Smooth muscle cell (in vitro differentiated cells): Measurements from ENCODE around the gene GRAMD1A. TPM values are rescaled to one million over a fixed set of nuclear protein-coding genes. Genes with fewer than 3 reads are reported as not detected.

Experiments used
- DNase-seq: peaks from one replicate; lab custom pipeline; 2025; ENCODE audit not compliant: unreplicated experiment; lab: John Stamatoyannopoulos, UW
- H2AFZ ChIP-seq: fragments of 200-600 bp; sonication (generic); 2 replicates; pipeline ENCODE4 v1.6.0; 2016; ENCODE audit warnings: antibody characterized with exemption, low read depth, mild to moderate bottlenecking
- H3F3A ChIP-seq: fragments of 200-600 bp; sonication (generic); 2 replicates; pipeline ENCODE4 v1.6.0; 2017; ENCODE audit warnings: antibody characterized with exemption, low read depth
- H3K27ac ChIP-seq: fragments of 200-600 bp; sonication (generic); 2 replicates; pipeline ENCODE4 v1.5.1; 2016; ENCODE audit warnings: low read depth, mild to moderate bottlenecking
- H3K27me3 ChIP-seq: fragments of 200-600 bp; sonication (generic); 2 replicates; pipeline ENCODE4 v1.6.1; 2016; ENCODE audit warnings: low read depth, mild to moderate bottlenecking
- H3K36me3 ChIP-seq: fragments of 200-600 bp; sonication (generic); 2 replicates; pipeline ENCODE4 v1.5.1; 2016; ENCODE audit warnings: low read depth
- H3K4me1 ChIP-seq: fragments of 200-600 bp; sonication (generic); 2 replicates; pipeline ENCODE4 v1.5.1; 2016; ENCODE audit warnings: low read depth
- H3K4me2 ChIP-seq: fragments of 200-600 bp; sonication (generic); 2 replicates; pipeline ENCODE4 v1.6.0; 2016; ENCODE audit warnings: mild to moderate bottlenecking
- H3K4me3 ChIP-seq: fragments of 200-600 bp; sonication (generic); 2 replicates; pipeline ENCODE4 v1.5.1; 2016; ENCODE audit warnings: mild to moderate bottlenecking
- H3K79me2 ChIP-seq: fragments of 200-600 bp; sonication (generic); 2 replicates; pipeline ENCODE4 v1.6.0; 2016; ENCODE audit warnings: low read depth, mild to moderate bottlenecking
- H3K9ac ChIP-seq: fragments of 200-600 bp; sonication (generic); 2 replicates; pipeline ENCODE4 v1.6.0; 2016; ENCODE audit warnings: low read depth
- H3K9me3 ChIP-seq: fragments of 200-600 bp; sonication (generic); replicated peaks from 2 replicates; pipeline ENCODE4 v1.5.1; 2016; ENCODE audit warnings: low read depth
- H4K20me1 ChIP-seq: fragments of 200-600 bp; sonication (generic); 2 replicates; pipeline ENCODE4 v1.6.0; 2016; ENCODE audit warnings: low read depth
- CTCF ChIP-seq: fragments of 200-600 bp; sonication (generic); IDR thresholded peaks from 2 replicates; pipeline ENCODE4 v1.5.1; 2017; ENCODE audit warnings: borderline replicate concordance, mild to moderate bottlenecking, antibody characterized with exemption; ENCODE audit not compliant: insufficient read depth, poor library complexity, severe bottlenecking
- WGBS: methylation state at CpG from one replicate; pipeline ENCODE4 v1.1.7; 2016; ENCODE audit warnings: low lambda C conversion rate; 5-methylcytosine and 5-hydroxymethylcytosine counted together
- polyA plus RNA-seq: library from polyadenylated mRNA; unstranded; fragments of >200 nt; fragmentation: Nextera tagmentation; extraction: Ambion mirVana; gene quantifications from 2 replicates; pipeline ENCODE4 v1.2.1, GENCODE V29; 2016
- total RNA-seq: library from RNA; depleted of rRNA; stranded (reverse); fragments of >200 nt; gene quantifications from 2 replicates; pipeline ENCODE4 v1.2.3, GENCODE V29; 2014

GRAMD1A gene
- total and polyA plus RNA-seq, 2 experiments from 2014 or later = 27.6 to 59.6 TPM

- no peak for DNase-seq
- Histone ChIP-seq H2AFZ (no peak overlapping the region), H3K27ac (no peak overlapping the region), H3K27me3 (no peaks in the 10 kb centered on the region), H3K9ac (no peak overlapping the region), H3K4me2 (no peak overlapping the region), H3K9me3 (no peaks in the 10 kb centered on the region), H3K79me2 (no peaks in the 10 kb centered on the region), H3F3A (no peaks in the 10 kb centered on the region), H4K20me1 (no peaks in the 10 kb centered on the region), H3K4me1 (no peaks in the 10 kb centered on the region), H3K36me3 (no peaks in the 10 kb centered on the region), H3K4me3 (no peak overlapping the region)
- WGBS = 77% methylated on average over 7 of the region's 7 CpGs
- TF ChIP-seq CTCF = no peak
Observed at GRCh38 chr19:35061583-35062373, 61.7 kb downstream of the GRAMD1A start.

GRCh38 chr19:35062942-35063341, 62.8 kb downstream of the GRAMD1A start:
- H3K4me3 ChIP-seq = no peak overlapping the region
- H3K27me3 ChIP-seq = no peaks in the 10 kb centered on the region
- no peaks in the 10 kb centered on the region for H4K20me1 ChIP-seq
- no peaks in the 10 kb centered on the region for H3K36me3 ChIP-seq
- no peak overlapping the region for H3K9ac ChIP-seq
- H2AFZ ChIP-seq = no peak overlapping the region
- no peak for DNase-seq
- no peaks in the 10 kb centered on the region for H3F3A ChIP-seq
- no peaks in the 10 kb centered on the region for H3K4me1 ChIP-seq
- H3K27ac ChIP-seq = no peak overlapping the region
- no peaks in the 10 kb centered on the region for H3K79me2 ChIP-seq
- H3K9me3 ChIP-seq = no peaks in the 10 kb centered on the region
- WGBS = 93% methylated on average over 7 of the region's 7 CpGs
- no peak overlapping the region for H3K4me2 ChIP-seq
- TF ChIP-seq CTCF = no peak

GRCh38 chr19:35063940-35064818, 64.1 kb downstream of the GRAMD1A start:
- Histone ChIP-seq H3K9me3 (no peaks in the 10 kb centered on the region), H2AFZ (no peak overlapping the region), H4K20me1 (no peaks in the 10 kb centered on the region), H3K4me1 (peaks cover 10% of the 10 kb centered on the region), H3K27ac (no peak overlapping the region), H3K79me2 (no peaks in the 10 kb centered on the region), H3K9ac (no peak overlapping the region), H3K36me3 (no peaks in the 10 kb centered on the region), H3F3A (no peaks in the 10 kb centered on the region), H3K27me3 (no peaks in the 10 kb centered on the region), H3K4me3 (no peak overlapping the region), H3K4me2 (no peak overlapping the region)
- no peak for TF ChIP-seq CTCF
- no peak for DNase-seq
- 83% methylated on average over 10 of the region's 10 CpGs for WGBS
